Smooth muscle cell (in vitro differentiated cells): Measurements from ENCODE around the gene PSPH. TPM values are rescaled to one million over a fixed set of nuclear protein-coding genes. Genes with fewer than 3 reads are reported as not detected.

Source experiments
- DNase-seq: peaks from one replicate; lab custom pipeline; 2025; ENCODE audit not compliant: unreplicated experiment; lab: John Stamatoyannopoulos, UW
- H2AFZ ChIP-seq: fragments of 200-600 bp; sonication (generic); 2 replicates; pipeline ENCODE4 v1.6.0; 2016; ENCODE audit warnings: antibody characterized with exemption, low read depth, mild to moderate bottlenecking
- H3F3A ChIP-seq: fragments of 200-600 bp; sonication (generic); 2 replicates; pipeline ENCODE4 v1.6.0; 2017; ENCODE audit warnings: antibody characterized with exemption, low read depth
- H3K27ac ChIP-seq: fragments of 200-600 bp; sonication (generic); 2 replicates; pipeline ENCODE4 v1.5.1; 2016; ENCODE audit warnings: low read depth, mild to moderate bottlenecking
- H3K27me3 ChIP-seq: fragments of 200-600 bp; sonication (generic); 2 replicates; pipeline ENCODE4 v1.6.1; 2016; ENCODE audit warnings: low read depth, mild to moderate bottlenecking
- H3K36me3 ChIP-seq: fragments of 200-600 bp; sonication (generic); 2 replicates; pipeline ENCODE4 v1.5.1; 2016; ENCODE audit warnings: low read depth
- H3K4me1 ChIP-seq: fragments of 200-600 bp; sonication (generic); 2 replicates; pipeline ENCODE4 v1.5.1; 2016; ENCODE audit warnings: low read depth
- H3K4me2 ChIP-seq: fragments of 200-600 bp; sonication (generic); 2 replicates; pipeline ENCODE4 v1.6.0; 2016; ENCODE audit warnings: mild to moderate bottlenecking
- H3K4me3 ChIP-seq: fragments of 200-600 bp; sonication (generic); 2 replicates; pipeline ENCODE4 v1.5.1; 2016; ENCODE audit warnings: mild to moderate bottlenecking
- H3K79me2 ChIP-seq: fragments of 200-600 bp; sonication (generic); 2 replicates; pipeline ENCODE4 v1.6.0; 2016; ENCODE audit warnings: low read depth, mild to moderate bottlenecking
- H3K9ac ChIP-seq: fragments of 200-600 bp; sonication (generic); 2 replicates; pipeline ENCODE4 v1.6.0; 2016; ENCODE audit warnings: low read depth
- H3K9me3 ChIP-seq: fragments of 200-600 bp; sonication (generic); replicated peaks from 2 replicates; pipeline ENCODE4 v1.5.1; 2016; ENCODE audit warnings: low read depth
- H4K20me1 ChIP-seq: fragments of 200-600 bp; sonication (generic); 2 replicates; pipeline ENCODE4 v1.6.0; 2016; ENCODE audit warnings: low read depth
- WGBS: methylation state at CpG from one replicate; pipeline ENCODE4 v1.1.7; 2016; ENCODE audit warnings: low lambda C conversion rate; 5-methylcytosine and 5-hydroxymethylcytosine counted together
- polyA plus RNA-seq: library from polyadenylated mRNA; unstranded; fragments of >200 nt; fragmentation: Nextera tagmentation; extraction: Ambion mirVana; gene quantifications from 2 replicates; pipeline ENCODE4 v1.2.1, GENCODE V29; 2016
- total RNA-seq: library from RNA; depleted of rRNA; stranded (reverse); fragments of >200 nt; gene quantifications from 2 replicates; pipeline ENCODE4 v1.2.3, GENCODE V29; 2014
- TF ChIP-seq, protein P1 (sequence below): fragments of 200-600 bp; sonication (generic); IDR thresholded peaks from 2 replicates; pipeline ENCODE4 v1.5.1; 2017; ENCODE audit warnings: borderline replicate concordance, mild to moderate bottlenecking, antibody characterized with exemption; ENCODE audit not compliant: insufficient read depth, poor library complexity, severe bottlenecking

Gene PSPH
- total and polyA plus RNA-seq, 2 experiments from 2014 or later: 14.8 to 31.2 TPM

DNA sequence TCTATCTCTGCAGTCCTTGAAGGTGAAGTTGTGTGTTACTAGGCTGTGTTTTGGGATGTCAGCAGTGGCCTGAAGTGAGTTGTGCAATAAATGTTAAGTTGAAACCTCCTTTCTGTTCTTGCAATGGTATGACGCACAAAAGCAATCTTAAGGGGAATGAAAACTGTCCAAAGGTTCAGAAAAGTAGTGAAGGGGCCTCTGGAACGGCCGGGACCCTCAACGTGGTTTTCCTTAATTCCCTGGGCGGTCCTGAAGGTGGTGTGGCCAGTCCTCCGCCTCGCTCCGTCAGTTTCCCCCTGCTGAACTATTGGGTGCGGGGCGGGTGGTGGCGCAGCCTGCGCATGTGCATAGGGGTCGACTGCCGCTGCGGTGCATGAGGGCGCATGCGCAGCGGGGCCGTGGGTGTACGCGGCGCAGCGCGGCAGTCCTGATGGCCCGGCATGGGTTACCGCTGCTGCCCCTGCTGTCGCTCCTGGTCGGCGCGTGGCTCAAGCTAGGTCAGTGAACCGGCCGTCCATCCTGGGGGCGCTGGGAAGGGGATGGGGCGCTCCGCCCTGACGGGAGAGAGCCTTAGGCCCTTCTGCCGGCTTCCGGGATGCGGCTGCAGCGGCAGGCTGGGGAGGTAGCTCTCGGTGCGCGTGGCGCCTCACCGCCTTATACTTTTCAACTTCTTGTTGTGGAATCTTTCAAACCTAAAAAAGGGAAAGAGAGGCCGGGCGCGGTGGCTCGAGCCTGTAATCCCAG is 12.8 kb upstream of the PSPH start, which contains the start of gene SUMF2:
SUMF2 (plus strand) TSS at position 405 of the 744 bp plus-strand sequence; CDS start at position 431, 26 bp downstream.
- Histone ChIP-seq H3K27me3 (no peaks in the 10 kb centered on the region), H4K20me1 (no peaks in the 10 kb centered on the region), H3F3A (peaks cover 30% of the 10 kb centered on the region), H3K36me3 (peaks cover 10% of the 10 kb centered on the region), H2AFZ (peak within 1 kb of the TSS; percentile 58), H3K4me2 (peak within 1 kb of the TSS; percentile 85), H3K9me3 (no peaks in the 10 kb centered on the region), H3K79me2 (peaks cover 17% of the 10 kb centered on the region), H3K27ac (peak within 1 kb of the TSS; percentile 67), H3K4me3 (peak within 1 kb of the TSS; percentile 72), H3K9ac (peak within 1 kb of the TSS; percentile 52), H3K4me1 (peaks cover 21% of the 10 kb centered on the region)
- under 1% methylated on average over 49 of the region's 49 CpGs for WGBS
- DNase-seq: peak; percentile 81
- TF ChIP-seq, protein P1, sequence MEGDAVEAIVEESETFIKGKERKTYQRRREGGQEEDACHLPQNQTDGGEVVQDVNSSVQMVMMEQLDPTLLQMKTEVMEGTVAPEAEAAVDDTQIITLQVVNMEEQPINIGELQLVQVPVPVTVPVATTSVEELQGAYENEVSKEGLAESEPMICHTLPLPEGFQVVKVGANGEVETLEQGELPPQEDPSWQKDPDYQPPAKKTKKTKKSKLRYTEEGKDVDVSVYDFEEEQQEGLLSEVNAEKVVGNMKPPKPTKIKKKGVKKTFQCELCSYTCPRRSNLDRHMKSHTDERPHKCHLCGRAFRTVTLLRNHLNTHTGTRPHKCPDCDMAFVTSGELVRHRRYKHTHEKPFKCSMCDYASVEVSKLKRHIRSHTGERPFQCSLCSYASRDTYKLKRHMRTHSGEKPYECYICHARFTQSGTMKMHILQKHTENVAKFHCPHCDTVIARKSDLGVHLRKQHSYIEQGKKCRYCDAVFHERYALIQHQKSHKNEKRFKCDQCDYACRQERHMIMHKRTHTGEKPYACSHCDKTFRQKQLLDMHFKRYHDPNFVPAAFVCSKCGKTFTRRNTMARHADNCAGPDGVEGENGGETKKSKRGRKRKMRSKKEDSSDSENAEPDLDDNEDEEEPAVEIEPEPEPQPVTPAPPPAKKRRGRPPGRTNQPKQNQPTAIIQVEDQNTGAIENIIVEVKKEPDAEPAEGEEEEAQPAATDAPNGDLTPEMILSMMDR: no peak

DNA sequence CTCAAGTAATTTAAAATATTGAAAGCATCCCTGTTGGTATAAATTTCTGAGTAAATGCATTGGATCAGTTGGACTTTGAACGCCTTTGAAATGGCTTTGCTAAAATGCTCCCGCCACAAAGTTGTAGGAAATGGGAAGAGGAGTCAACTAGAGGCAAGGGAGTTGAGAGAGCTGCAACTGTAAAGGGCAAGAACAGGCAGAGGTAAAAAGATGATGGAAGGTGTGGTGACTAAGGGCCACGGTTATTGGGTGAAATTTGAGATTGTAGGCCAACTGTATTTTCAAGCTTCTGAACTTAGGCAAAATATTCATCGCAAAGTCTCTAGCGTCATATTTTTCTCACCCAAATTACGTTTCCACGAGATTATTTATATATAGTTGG is 12.2 kb upstream of the PSPH start:
- TF ChIP-seq, protein P1: no peak
- H3K79me2 ChIP-seq: peaks cover 17% of the 10 kb centered on the region
- H3K27me3 ChIP-seq: no peaks in the 10 kb centered on the region
- H3K9ac ChIP-seq: no peak overlapping the region
- DNase-seq: no peak
- H3K4me1 ChIP-seq: peaks cover 21% of the 10 kb centered on the region
- peaks cover 7% of the 10 kb centered on the region for H3K36me3 ChIP-seq
- H2AFZ ChIP-seq: peak overlapping the region; percentile 31
- peak overlapping the region; percentile 67 for H3K27ac ChIP-seq
- H3K9me3 ChIP-seq: no peaks in the 10 kb centered on the region
- H3F3A ChIP-seq: peaks cover 30% of the 10 kb centered on the region
- no peaks in the 10 kb centered on the region for H4K20me1 ChIP-seq
- peak overlapping the region; percentile 72 for H3K4me3 ChIP-seq
- WGBS: 77% methylated on average over 7 of the region's 7 CpGs
- H3K4me2 ChIP-seq: peak overlapping the region; percentile 85

DNA sequence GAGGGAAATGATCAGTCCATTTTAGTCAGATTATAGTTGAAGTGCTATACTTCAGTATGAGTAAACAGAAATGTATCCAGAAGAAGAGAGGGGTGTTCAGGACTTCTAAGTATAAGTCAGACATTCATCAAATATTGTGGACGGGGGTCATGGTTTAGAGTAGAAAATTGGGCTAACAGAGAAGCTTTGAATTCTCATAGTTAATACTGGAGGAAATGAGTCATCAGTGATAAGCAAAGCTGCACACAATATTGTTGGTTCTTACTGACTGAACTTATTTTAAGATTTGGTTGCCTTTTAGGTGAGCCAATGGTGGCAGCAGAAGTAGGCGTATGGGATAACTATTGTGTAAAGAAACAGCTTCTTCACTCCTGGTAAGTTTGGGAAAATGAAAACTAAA is 11.1 kb upstream of the PSPH start:
- Histone ChIP-seq H3K36me3 (peaks cover 6% of the 10 kb centered on the region), H3F3A (peaks cover 30% of the 10 kb centered on the region), H3K9ac (no peak overlapping the region), H4K20me1 (no peaks in the 10 kb centered on the region), H3K27me3 (no peaks in the 10 kb centered on the region), H3K79me2 (peaks cover 17% of the 10 kb centered on the region), H2AFZ (no peak overlapping the region), H3K27ac (peak overlapping the region; percentile 67), H3K4me1 (peaks cover 21% of the 10 kb centered on the region), H3K4me3 (no peak overlapping the region), H3K9me3 (no peaks in the 10 kb centered on the region), H3K4me2 (peak overlapping the region; percentile 85)
- WGBS: 32% methylated on average over 2 of the region's 2 CpGs
- TF ChIP-seq, protein P1: no peak
- DNase-seq: no peak

DNA sequence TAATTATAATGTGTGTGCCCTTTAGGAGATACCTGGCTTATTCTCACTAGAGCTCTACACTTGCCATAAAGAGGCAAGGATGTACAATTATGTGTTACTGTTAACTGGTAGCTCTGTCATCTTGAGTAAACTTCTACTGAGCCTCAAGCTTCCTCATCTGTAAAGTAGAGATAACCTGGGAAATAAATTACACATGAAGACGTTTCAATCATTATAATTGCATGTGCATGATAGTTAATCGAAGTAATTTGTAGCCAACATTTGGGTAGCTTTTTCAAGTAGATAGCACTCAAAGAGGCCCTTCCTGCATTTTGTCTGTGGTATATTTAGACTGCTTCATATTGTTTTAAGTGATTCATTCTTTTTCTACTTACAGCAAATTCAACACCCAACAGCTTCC is 2.7 kb upstream of the PSPH start:
- Histone ChIP-seq H3F3A (peaks cover 4% of the 10 kb centered on the region), H3K27ac (no peak overlapping the region), H2AFZ (no peak overlapping the region), H3K9ac (no peak overlapping the region), H3K4me3 (no peak overlapping the region), H3K4me1 (peaks cover 12% of the 10 kb centered on the region), H3K79me2 (peaks cover 46% of the 10 kb centered on the region), H3K36me3 (peaks cover 6% of the 10 kb centered on the region), H3K4me2 (no peak overlapping the region), H3K27me3 (no peaks in the 10 kb centered on the region), H3K9me3 (no peaks in the 10 kb centered on the region), H4K20me1 (no peaks in the 10 kb centered on the region)
- TF ChIP-seq, protein P1: no peak
- DNase-seq: no peak
- 95% methylated on average over 2 of the region's 2 CpGs for WGBS
